MM.1S (cell line): ENCODE measurements around the gene CFAP74.
A peak's percentile ranks its signal among the peaks of the same experiment; 100 is the strongest.

Source experiments
- DNase-seq: peaks from one replicate; pipeline ENCODE4 v3.0.0-alpha.2; 2015
- H2AFZ ChIP-seq: fragments of 300-600 bp; sonication (generic); 2 replicates; pipeline ENCODE4 v1.6.0; 2016; ENCODE audit warnings: antibody characterized with exemption, low read length
- H3F3A ChIP-seq: fragments of 300-600 bp; sonication (generic); 2 replicates; pipeline ENCODE4 v1.6.1; 2016; ENCODE audit warnings: mild to moderate bottlenecking, antibody characterized with exemption, low read length, moderate library complexity, mixed read lengths; ENCODE audit not compliant: insufficient read depth
- H3K27ac ChIP-seq: fragments of 300-600 bp; sonication (generic); 2 replicates; pipeline ENCODE4 v1.5.1; 2016; ENCODE audit warnings: mild to moderate bottlenecking, low read length
- H3K27me3 ChIP-seq: fragments of 300-600 bp; sonication (generic); replicated peaks from 2 replicates; pipeline ENCODE4 v1.6.0; 2016; ENCODE audit warnings: low read length; ENCODE audit not compliant: insufficient read depth
- H3K36me3 ChIP-seq: fragments of 300-600 bp; sonication (generic); replicated peaks from 2 replicates; pipeline ENCODE4 v1.6.1; 2016; ENCODE audit warnings: mild to moderate bottlenecking, low read length, mixed read lengths; ENCODE audit not compliant: insufficient read depth
- H3K4me1 ChIP-seq: fragments of 300-600 bp; sonication (generic); 2 replicates; pipeline ENCODE4 v1.6.1; 2016; ENCODE audit warnings: low read length, mixed read lengths
- H3K4me2 ChIP-seq: fragments of 300-600 bp; sonication (generic); 2 replicates; pipeline ENCODE4 v1.6.0; 2016; ENCODE audit warnings: low read depth, low read length
- H3K4me3 ChIP-seq: fragments of 300-600 bp; sonication (generic); 2 replicates; pipeline ENCODE4 v1.5.1; 2016; ENCODE audit warnings: low read length, mixed read lengths
- H3K79me2 ChIP-seq: fragments of 300-600 bp; sonication (generic); 2 replicates; pipeline ENCODE4 v1.6.1; 2016; ENCODE audit warnings: mixed run types, low read length, mixed read lengths
- H3K9ac ChIP-seq: fragments of 300-600 bp; sonication (generic); 2 replicates; pipeline ENCODE4 v1.6.1; 2016; ENCODE audit warnings: low read length, mixed read lengths
- H3K9me2 ChIP-seq: fragments of 300-600 bp; sonication (generic); replicated peaks from 2 replicates; pipeline ENCODE4 v1.6.1; 2016; ENCODE audit warnings: mild to moderate bottlenecking, low read length, mixed read lengths; ENCODE audit not compliant: insufficient read depth
- H3K9me3 ChIP-seq: fragments of 300-600 bp; sonication (generic); replicated peaks from 2 replicates; pipeline ENCODE4 v1.6.1; 2016; ENCODE audit warnings: mild to moderate bottlenecking, low read length, mixed read lengths; ENCODE audit not compliant: insufficient read depth
- H4K20me1 ChIP-seq: fragments of 300-600 bp; sonication (generic); 2 replicates; pipeline ENCODE4 v1.6.1; 2016; ENCODE audit warnings: mild to moderate bottlenecking, low read length, moderate library complexity, mixed read lengths; ENCODE audit not compliant: insufficient read depth
- CTCF ChIP-seq: fragments of 300-600 bp; sonication (generic); IDR thresholded peaks from 2 replicates; pipeline ENCODE4 v1.5.1; 2016; ENCODE audit warnings: antibody characterized with exemption, low read length, mixed read lengths
- EZH2 ChIP-seq: fragments of 300-600 bp; sonication (generic); optimal IDR thresholded peaks from 2 replicates; pipeline ENCODE3; 2017; ENCODE audit warnings: low read depth, mild to moderate bottlenecking, antibody characterized with exemption, low read length, mixed read lengths
- EZH2phosphoT487 ChIP-seq: fragments of 300-600 bp; sonication (generic); IDR thresholded peaks from 2 replicates; pipeline ENCODE4 v1.6.1; 2018; ENCODE audit warnings: antibody characterized with exemption, low read length

The CFAP74 gene

GRCh38 chr1:1959840-1960479 is 43.6 kb downstream of the CFAP74 start:
- no peak overlapping the region for H3K4me2 ChIP-seq

GRCh38 chr1:1959459-1959839 is 44.1 kb downstream of the CFAP74 start:
- Histone ChIP-seq H3K79me2 (no peaks in the 10 kb centered on the region), H3F3A (no peaks in the 10 kb centered on the region), H3K27me3 (peaks cover 95% of the 10 kb centered on the region), H3K9ac (no peak overlapping the region), H3K4me1 (no peaks in the 10 kb centered on the region), H4K20me1 (no peaks in the 10 kb centered on the region), H3K27ac (no peak overlapping the region), H3K9me2 (no peaks in the 10 kb centered on the region), H2AFZ (no peak overlapping the region), H3K4me3 (no peak overlapping the region), H3K4me2 (no peak overlapping the region), H3K9me3 (no peaks in the 10 kb centered on the region), H3K36me3 (no peaks in the 10 kb centered on the region)
- DNase-seq = no peak
- no peak for TF ChIP-seq EZH2
- no peak for TF ChIP-seq EZH2phosphoT487
- no peak for TF ChIP-seq CTCF

More at GRCh38 chr1:1959840-1960479, 43.6 kb downstream of the CFAP74 start:
- TF ChIP-seq EZH2 = no peak
- TF ChIP-seq CTCF = peak; percentile 74
- TF ChIP-seq EZH2phosphoT487 = no peak
- no peaks in the 10 kb centered on the region for H3F3A ChIP-seq
- H4K20me1 ChIP-seq = no peaks in the 10 kb centered on the region
- no peaks in the 10 kb centered on the region for H3K9me3 ChIP-seq
- peak; percentile 50 for DNase-seq
- H3K27me3 ChIP-seq = peaks cover 98% of the 10 kb centered on the region
- no peak overlapping the region for H3K4me3 ChIP-seq
- H2AFZ ChIP-seq = no peak overlapping the region
- no peaks in the 10 kb centered on the region for H3K36me3 ChIP-seq
- no peak overlapping the region for H3K27ac ChIP-seq
- H3K9ac ChIP-seq = no peak overlapping the region
- H3K79me2 ChIP-seq = no peaks in the 10 kb centered on the region
- H3K4me1 ChIP-seq = no peaks in the 10 kb centered on the region
- no peaks in the 10 kb centered on the region for H3K9me2 ChIP-seq

- TF ChIP-seq EZH2 (no peak), CTCF (no peak), EZH2phosphoT487 (no peak)
- no peak for DNase-seq
- Histone ChIP-seq H3K9ac (no peak overlapping the region), H3K27me3 (peaks cover 95% of the 10 kb centered on the region), H3K9me2 (no peaks in the 10 kb centered on the region), H2AFZ (no peak overlapping the region), H3K4me2 (no peak overlapping the region), H4K20me1 (no peaks in the 10 kb centered on the region), H3K27ac (no peak overlapping the region), H3K4me1 (no peaks in the 10 kb centered on the region), H3K36me3 (no peaks in the 10 kb centered on the region), H3F3A (no peaks in the 10 kb centered on the region), H3K9me3 (no peaks in the 10 kb centered on the region), H3K79me2 (no peaks in the 10 kb centered on the region), H3K4me3 (no peak overlapping the region)
These were observed 45.5 kb downstream of the CFAP74 start for GRCh38 chr1:1958071-1958541.
